Measurements from ENCODE around the gene SLC2A13.
A peak's percentile ranks its signal among the peaks of the same experiment; 100 is the strongest.
"Not testable (repeated sequence)": the region's sequence is repeated elsewhere in the genome, so short reads cannot be mapped to it uniquely, and the experiment has no call there.

The SLC2A13 gene

DNA sequence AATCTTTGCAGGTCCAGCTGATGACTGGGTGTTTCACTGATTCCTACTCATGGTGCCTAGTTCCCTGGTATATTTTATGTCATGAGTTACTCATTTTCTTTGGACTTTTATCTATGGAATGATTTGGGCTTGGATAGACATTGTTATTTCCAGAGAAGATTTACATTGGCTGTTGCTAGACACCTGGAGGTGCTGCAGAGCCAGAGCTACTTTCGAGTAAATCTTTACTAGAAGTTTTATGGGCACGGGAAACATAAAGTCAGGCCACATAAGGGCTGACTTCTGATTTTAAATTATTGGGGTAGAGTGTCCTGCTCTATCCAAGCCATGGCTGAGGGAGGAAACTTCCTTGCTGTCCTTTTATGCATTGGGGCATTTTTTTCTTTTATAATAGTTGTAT is 310.4 kb downstream of the SLC2A13 start:
- TF ChIP-seq, protein P1, sequence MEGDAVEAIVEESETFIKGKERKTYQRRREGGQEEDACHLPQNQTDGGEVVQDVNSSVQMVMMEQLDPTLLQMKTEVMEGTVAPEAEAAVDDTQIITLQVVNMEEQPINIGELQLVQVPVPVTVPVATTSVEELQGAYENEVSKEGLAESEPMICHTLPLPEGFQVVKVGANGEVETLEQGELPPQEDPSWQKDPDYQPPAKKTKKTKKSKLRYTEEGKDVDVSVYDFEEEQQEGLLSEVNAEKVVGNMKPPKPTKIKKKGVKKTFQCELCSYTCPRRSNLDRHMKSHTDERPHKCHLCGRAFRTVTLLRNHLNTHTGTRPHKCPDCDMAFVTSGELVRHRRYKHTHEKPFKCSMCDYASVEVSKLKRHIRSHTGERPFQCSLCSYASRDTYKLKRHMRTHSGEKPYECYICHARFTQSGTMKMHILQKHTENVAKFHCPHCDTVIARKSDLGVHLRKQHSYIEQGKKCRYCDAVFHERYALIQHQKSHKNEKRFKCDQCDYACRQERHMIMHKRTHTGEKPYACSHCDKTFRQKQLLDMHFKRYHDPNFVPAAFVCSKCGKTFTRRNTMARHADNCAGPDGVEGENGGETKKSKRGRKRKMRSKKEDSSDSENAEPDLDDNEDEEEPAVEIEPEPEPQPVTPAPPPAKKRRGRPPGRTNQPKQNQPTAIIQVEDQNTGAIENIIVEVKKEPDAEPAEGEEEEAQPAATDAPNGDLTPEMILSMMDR (conservative IDR thresholded peaks at IDR 0.05; ENCODE audit: control insufficient read depth, insufficient read depth, low read depth, low read length) = no peak
- DNase-seq (ENCODE audit: low read depth) = no peak
- no peak overlapping the region for H3K4me3 ChIP-seq (ENCODE audit: control insufficient read depth, low read depth, low read length)

DNA sequence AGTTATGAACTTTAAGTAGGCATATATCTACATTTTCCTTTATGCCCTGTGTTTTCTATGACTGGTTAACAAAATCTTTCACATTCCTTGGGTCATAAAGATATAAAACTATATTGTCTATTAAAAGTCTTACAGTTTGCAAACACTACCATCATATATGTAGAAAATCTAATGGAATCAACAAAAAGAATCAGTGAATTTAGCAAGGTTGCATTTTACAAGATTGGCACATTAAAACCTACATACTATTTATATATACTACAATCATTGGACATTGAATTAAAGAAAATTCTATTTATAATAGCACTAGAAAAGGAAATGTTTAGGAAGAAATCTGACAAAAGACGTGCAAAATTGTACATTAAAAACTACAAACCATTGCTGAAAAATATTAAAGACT is 312.9 kb downstream of the SLC2A13 start:
- no peak overlapping the region for H3K4me3 ChIP-seq (ENCODE audit: control insufficient read depth, low read depth, low read length)
- no peak for DNase-seq (ENCODE audit: low read depth)
- TF ChIP-seq, protein P1 (conservative IDR thresholded peaks at IDR 0.05; ENCODE audit: control insufficient read depth, insufficient read depth, low read depth, low read length) = no peak

DNA sequence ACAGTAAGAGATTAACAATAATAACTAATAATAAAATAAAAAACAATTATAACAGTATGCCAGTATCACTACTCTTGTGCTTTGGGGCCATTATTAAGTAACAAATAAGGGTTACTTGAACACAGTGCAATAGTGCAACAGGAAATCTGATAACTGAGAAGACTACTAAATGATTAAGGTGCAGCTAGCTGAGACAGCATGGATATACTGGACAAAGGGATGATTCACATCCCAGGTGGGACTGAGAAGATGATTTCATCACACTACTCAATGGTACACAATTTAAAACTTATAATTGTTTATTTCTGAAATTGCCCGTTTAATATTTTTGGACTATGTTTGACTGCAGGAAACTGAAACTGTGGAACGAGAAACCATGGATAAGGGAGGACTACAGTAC is 317.6 kb downstream of the SLC2A13 start:
- no peak for DNase-seq (ENCODE audit: low read depth)
- no peak overlapping the region for H3K4me3 ChIP-seq (ENCODE audit: control insufficient read depth, low read depth, low read length)
- TF ChIP-seq, protein P1 (conservative IDR thresholded peaks at IDR 0.05; ENCODE audit: control insufficient read depth, insufficient read depth, low read depth, low read length) = no peak

DNA sequence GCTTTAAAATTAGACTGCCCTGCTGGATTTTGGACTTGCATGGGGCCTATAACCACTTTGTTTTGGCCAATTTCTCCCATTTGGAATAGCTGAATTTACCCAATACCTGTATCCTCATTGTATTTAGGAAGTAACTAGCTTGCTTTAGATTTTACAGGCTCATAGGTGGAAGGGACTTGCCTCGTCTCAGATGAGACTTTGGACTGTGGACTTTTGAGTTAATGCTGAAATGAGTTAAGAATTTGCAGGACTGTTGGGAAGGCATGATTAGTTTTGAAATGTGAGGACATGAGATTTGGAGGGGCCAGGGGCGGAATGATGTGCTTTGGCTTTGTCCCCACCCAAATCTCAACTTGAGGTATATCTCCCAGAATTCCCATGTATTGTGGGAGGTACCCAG is 320.1 kb downstream of the SLC2A13 start:
- not testable (repeated sequence) for DNase-seq (ENCODE audit: low read depth); H3K4me3 ChIP-seq (ENCODE audit: control insufficient read depth, low read depth, low read length)

DNA sequence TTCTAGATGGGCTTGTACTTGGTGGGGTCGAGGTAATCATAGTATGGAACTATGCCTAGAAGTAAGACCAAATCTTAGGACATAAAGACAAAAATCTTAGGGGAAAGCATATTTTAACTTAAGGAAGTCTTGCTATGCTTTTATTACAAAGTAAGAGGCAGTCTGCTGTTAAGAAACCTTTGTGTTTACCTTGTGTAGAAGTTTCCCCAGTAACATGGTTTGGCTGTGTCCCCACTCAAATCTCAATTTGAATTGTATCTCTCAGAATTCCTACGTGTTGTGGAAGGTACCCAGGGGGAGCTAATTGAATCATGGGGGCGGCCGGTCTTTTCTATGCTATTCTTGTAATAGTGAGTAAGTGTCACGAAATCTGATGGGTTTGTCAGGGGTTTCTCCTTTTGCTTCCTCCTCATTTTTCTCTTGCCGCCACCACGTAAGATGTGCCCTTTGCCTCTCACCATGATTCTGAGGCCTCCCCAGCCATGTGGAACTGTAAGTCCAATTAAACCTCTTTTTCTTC is 323.8 kb downstream of the SLC2A13 start:
- TF ChIP-seq, protein P1 (conservative IDR thresholded peaks at IDR 0.05; ENCODE audit: control insufficient read depth, insufficient read depth, low read depth, low read length) = no peak
- no peak overlapping the region for H3K4me3 ChIP-seq (ENCODE audit: control insufficient read depth, low read depth, low read length)
- DNase-seq (ENCODE audit: low read depth) = no peak

DNA sequence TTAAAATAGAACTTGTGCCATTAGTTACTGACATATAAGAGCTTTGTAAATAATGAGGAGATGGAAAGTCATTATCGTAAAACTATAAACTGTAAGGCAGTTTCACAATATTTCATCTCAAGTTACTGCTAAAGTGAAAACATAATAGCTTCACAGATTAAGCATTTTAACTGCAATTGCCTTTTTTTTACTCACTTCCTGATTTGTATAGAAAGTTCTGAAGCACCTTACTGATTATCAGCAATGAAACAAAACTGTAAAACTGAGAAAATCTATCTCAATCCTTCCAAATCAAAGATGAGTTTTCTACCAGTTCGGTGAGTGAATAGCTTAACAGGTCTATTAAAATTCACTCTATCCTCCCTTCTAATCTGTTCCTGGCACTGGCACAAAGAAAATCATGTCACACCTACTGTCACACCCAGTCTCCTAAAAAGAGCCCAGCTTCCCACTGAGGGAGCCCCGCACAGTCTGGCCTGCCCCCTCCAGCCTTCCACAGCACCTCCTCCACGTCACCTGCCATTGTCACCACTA is 324.9 kb downstream of the SLC2A13 start:
- no peak overlapping the region for H3K4me3 ChIP-seq (ENCODE audit: control insufficient read depth, low read depth, low read length)
- TF ChIP-seq, protein P1 (conservative IDR thresholded peaks at IDR 0.05; ENCODE audit: control insufficient read depth, insufficient read depth, low read depth, low read length) = no peak
- no peak for DNase-seq (ENCODE audit: low read depth)

DNA sequence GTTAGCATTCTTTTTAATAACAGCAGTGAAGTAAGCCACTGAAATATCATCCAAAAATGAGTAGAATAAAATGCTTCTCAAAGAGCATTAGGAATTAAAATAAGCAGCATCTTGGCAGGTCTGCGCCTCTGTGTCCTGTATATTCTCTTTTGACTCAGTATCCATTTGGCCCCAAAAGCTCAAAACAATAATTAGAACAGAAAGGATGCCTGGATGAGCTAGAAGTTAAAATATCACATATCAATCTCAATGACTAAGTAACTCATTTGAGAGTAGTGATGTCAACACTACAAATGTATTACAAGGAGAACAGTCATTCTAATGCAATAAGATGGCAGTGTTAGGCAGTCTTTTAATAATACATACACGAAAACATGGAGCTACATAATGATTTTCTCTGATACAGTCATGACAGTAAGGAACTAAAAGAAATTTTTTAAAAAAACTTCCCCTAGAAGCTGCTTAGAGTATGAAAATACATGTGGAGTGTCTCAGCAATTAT is 325.4 kb downstream of the SLC2A13 start:
- TF ChIP-seq, protein P1 (conservative IDR thresholded peaks at IDR 0.05; ENCODE audit: control insufficient read depth, insufficient read depth, low read depth, low read length) = no peak
- H3K4me3 ChIP-seq (ENCODE audit: control insufficient read depth, low read depth, low read length) = no peak overlapping the region
- peak; percentile 11 for DNase-seq (ENCODE audit: low read depth)

Data from fibroblast of mammary gland (primary cell).